Measurements from ENCODE around the gene TBXAS1.

GRCh38 chr7:140021603-140022002 is 192.5 kb downstream of the TBXAS1 start:
- TF ChIP-seq CTCF (IDR thresholded peaks at IDR 0.05; ENCODE audit: poor library complexity, severe bottlenecking): no peak
- TF ChIP-seq RAD21 (conservative IDR thresholded peaks at IDR 0.05): no peak
- TF ChIP-seq EZH2 (IDR thresholded peaks at IDR 0.05; ENCODE audit: borderline replicate concordance, insufficient read depth, low read length, poor library complexity, severe bottlenecking): no peak
- no peak for TF ChIP-seq TAF1 (IDR thresholded peaks at IDR 0.05; ENCODE audit: low read depth)
- no peak for TF ChIP-seq EP300 (conservative IDR thresholded peaks at IDR 0.05; ENCODE audit: poor library complexity, severe bottlenecking)
- TF ChIP-seq POLR2AphosphoS5 (IDR thresholded peaks at IDR 0.05): no peak

Data from neural cell (in vitro differentiated cells).